K562 (cell line): ENCODE measurements around the gene PPP1R13B. TPM values are rescaled to one million over a fixed set of nuclear protein-coding genes. Genes with fewer than 3 reads are reported as not detected.

Experiments used
- ATAC-seq: fragments of 200-7000 bp; cut with Tn5 transposase; 3 replicates; pipeline ENCODE4 v1.9.1; 2020; ENCODE audit warnings: moderate library complexity
- BruUV-seq: library from RNA; stranded (reverse); fragments of 400-500 nt; replicated peaks from 2 replicates; lab custom pipeline; 2021; lab: Mats Ljungman, UMichigan
- CTCF ChIA-PET: fragments of 300-600 bp; formaldehyde crosslinking; extraction: SDS; loops from one replicate; lab custom pipeline; 2021; ENCODE audit warnings: low intra/inter-chr PET ratio; lab: Yijun Ruan, JAX
- POLR2A ChIA-PET: fragments of 300-600, 350-650 bp; sonication (Branson Sonifier 250); formaldehyde crosslinking; extraction: SDS; loops from one replicate; lab custom pipeline; 2021; ENCODE audit warnings: antibody characterized with exemption, inconsistent platforms; lab: Yijun Ruan, JAX
- DNase-seq, 4 experiments: peaks; one replicate each; pipeline versions ENCODE4 v3.0.0 to v3.0.0-alpha.2; 2011 to 2018; ENCODE audit warnings: low spot score in 3 of 4, mixed read lengths in 3 of 4; ENCODE audit errors: extremely low read depth in 1 of 4
- FAIRE-seq: peaks from 2 replicates; lab custom pipeline; 2011; peaks lifted over from hg19 to GRCh38; lab: Jason Lieb, UNC
- H2AFZ ChIP-seq: 2 replicates; pipeline ENCODE4 v1.6.0; 2011; ENCODE audit warnings: low read depth, low read length, control low read depth, inconsistent platforms
- H3K27ac ChIP-seq: fragments of 200-600 bp; 3 replicates; pipeline ENCODE4 v1.8.0; 2011; ENCODE audit warnings: low read depth, mild to moderate bottlenecking, control low read depth, inconsistent platforms, low read length, moderate library complexity, mixed read lengths; ENCODE audit errors: extremely low read depth
- H3K27me3 ChIP-seq, 2 experiments: fragments of 300-600 bp in 1 of 2; 2 replicates in 1 of 2; 3 replicates in 1 of 2; pipeline versions ENCODE4 v1.6.0 to v1.8.0; 2011; ENCODE audit warnings: inconsistent platforms in 2 of 2, low read length in 2 of 2, mild to moderate bottlenecking in 1 of 2, mixed read lengths in 1 of 2, moderate library complexity in 1 of 2; ENCODE audit not compliant: control insufficient read depth in 2 of 2, insufficient read depth in 2 of 2
- H3K36me3 ChIP-seq: fragments of 300-600 bp; 3 replicates; pipeline ENCODE4 v1.8.0; 2011; ENCODE audit warnings: mild to moderate bottlenecking, low read length, inconsistent platforms; ENCODE audit not compliant: control insufficient read depth, insufficient read depth
- H3K4me1 ChIP-seq, 2 experiments: fragments of 200-600 bp in 1 of 2; replicated peaks in 1 of 2; 2 replicates in 1 of 2; 3 replicates in 1 of 2; pipeline versions ENCODE4 v1.5.1 to v1.8.0; 2011; ENCODE audit warnings: inconsistent platforms in 2 of 2, low read length in 2 of 2, mild to moderate bottlenecking in 1 of 2, mixed read lengths in 1 of 2, moderate library complexity in 1 of 2; ENCODE audit not compliant: control insufficient read depth in 2 of 2, insufficient read depth in 2 of 2
- H3K4me2 ChIP-seq: 2 replicates; pipeline ENCODE4 v1.6.1; 2011; ENCODE audit warnings: low read length, control low read depth, inconsistent platforms, mixed read lengths; ENCODE audit not compliant: insufficient read depth
- H3K4me3 ChIP-seq: fragments of 200-600 bp; sonication (generic), shearing (Covaris generic); 2 replicates; pipeline ENCODE4 v1.5.1; 2016; ENCODE audit warnings: control low read depth, inconsistent platforms
- H3K79me2 ChIP-seq: fragments of 200-600 bp; 3 replicates; pipeline ENCODE4 v1.8.0; 2011; ENCODE audit warnings: low read length, inconsistent platforms; ENCODE audit not compliant: control insufficient read depth, insufficient read depth
- H3K9ac ChIP-seq, 2 experiments: 2 replicates each; pipeline versions ENCODE4 v1.6.0 to v1.6.1; 2011; ENCODE audit warnings: low read depth in 2 of 2, low read length in 2 of 2, control low read depth in 1 of 2, inconsistent platforms in 1 of 2, mild to moderate bottlenecking in 1 of 2, mixed read lengths in 1 of 2; ENCODE audit not compliant: insufficient read depth in 1 of 2
- H3K9me1 ChIP-seq: one replicate; pipeline ENCODE4 v1.6.0; 2011; ENCODE audit warnings: inconsistent platforms, mild to moderate bottlenecking, low read length, moderate library complexity; ENCODE audit not compliant: control insufficient read depth, insufficient read depth
- H3K9me3 ChIP-seq: replicated peaks from 2 replicates; pipeline ENCODE4 v1.5.1; 2011; ENCODE audit warnings: low read depth, low read length, inconsistent platforms; ENCODE audit not compliant: control insufficient read depth, insufficient read depth
- H4K20me1 ChIP-seq: replicated peaks from 2 replicates; pipeline ENCODE4 v1.6.1; 2011; ENCODE audit warnings: low read length, inconsistent platforms, mixed read lengths; ENCODE audit not compliant: control insufficient read depth, insufficient read depth
- CBFB ChIP-seq: sonication (generic); formaldehyde crosslinking; IDR thresholded peaks from 2 replicates; pipeline ENCODE4 v1.4.0; 2020; ENCODE audit warnings: mild to moderate bottlenecking, missing genetic modification reagents
- FUS ChIP-seq: fragments of 200-400 bp; formaldehyde crosslinking; optimal IDR thresholded peaks from 2 replicates; pipeline ENCODE3; 2017; ENCODE audit warnings: low read depth, low read length
- KLF1 ChIP-seq: fragments of 450-650 bp; IDR thresholded peaks from 2 replicates; pipeline ENCODE4 v1.6.1; 2016; ENCODE audit warnings: missing genetic modification characterization, missing compliant biosample characterization
- MCM2 ChIP-seq: fragments of 450-650 bp; IDR thresholded peaks from 2 replicates; pipeline ENCODE4 v1.6.1; 2017; ENCODE audit warnings: low read depth, mild to moderate bottlenecking
- MTA3 ChIP-seq: fragments of 450-650 bp; formaldehyde crosslinking; IDR thresholded peaks from 2 replicates; pipeline ENCODE4 v1.6.1; 2017; ENCODE audit warnings: mild to moderate bottlenecking, borderline replicate concordance
- PML ChIP-seq: IDR thresholded peaks from 2 replicates; pipeline ENCODE4 v1.6.1; 2012; ENCODE audit warnings: low read length, inconsistent platforms
- TCF7L2 ChIP-seq: fragments of 150-350 bp; IDR thresholded peaks from 2 replicates; pipeline ENCODE4 v1.6.1; 2016; ENCODE audit warnings: low read depth, mild to moderate bottlenecking, low read length, moderate library complexity
- ZNF589 ChIP-seq: fragments of 200-800 bp; sonication (Bioruptor generic); IDR thresholded peaks from 2 replicates; pipeline ENCODE4 v1.6.1; 2016; ENCODE audit warnings: low read depth, missing genetic modification characterization, missing compliant biosample characterization
- WGBS: fragments of 100-300 bp; shearing (Covaris generic); methylation state at CpG from one replicate; pipeline ENCODE4 v1.1.6; 2016; ENCODE audit warnings: low coverage, mixed read lengths; ENCODE audit not compliant: insufficient coverage; ENCODE audit errors: missing lambda C conversion rate; 5-methylcytosine and 5-hydroxymethylcytosine counted together
- in situ Hi-C: fragments of 300-500 bp; cut with MboI; formaldehyde crosslinking; loops from 4 replicates; pipeline ENCODE4 v1.15.0; 2018; ENCODE audit warnings: inconsistent platforms, mixed read lengths
- intact Hi-C: fragments of 100-400 bp; cut with micrococcal nuclease; formaldehyde crosslinking; loops from 2 replicates; pipeline ENCODE4 v1.14.2; 2022
- polyA plus RNA-seq, 8 experiments: library from polyadenylated mRNA; depleted of rRNA in 4 of 8; stranded (reverse) in 5 of 8; unstranded in 3 of 8; fragments of >200 nt; fragmentation: Nextera tagmentation in 2 of 8; fragmentation: Illumina TruSeq in 1 of 8; extraction: Ambion mirVana in 2 of 8; extraction: Trizol in 1 of 8; gene quantifications; 2 replicates each; pipeline versions ENCODE4 v1.2.1 to v1.2.3, GENCODE V29; 2011 to 2014; ENCODE audit warnings: inconsistent platforms in 1 of 8, missing spikeins in 1 of 8
- total RNA-seq, 7 experiments: library from RNA; depleted of rRNA in 6 of 7; stranded (reverse); fragments of >200 nt in 6 of 7; fragmentation: Illumina TruSeq in 2 of 7; extraction: Trizol in 2 of 7; gene quantifications; 2 replicates each; pipeline versions ENCODE4 v1.2.1 to v1.2.3, GENCODE V29; 2011 to 2021; ENCODE audit warnings: low replicate concordance in 1 of 7
- TF ChIP-seq, protein P1 (sequence below): sonication (generic); formaldehyde crosslinking; IDR thresholded peaks from 2 replicates; pipeline ENCODE4 v1.9.0; 2022; ENCODE audit warnings: mild to moderate bottlenecking, missing genetic modification reagents

Gene PPP1R13B
- total and polyA plus RNA-seq, 9 of the 15 experiments (the other 6 are each of a cell fraction or from before 2014, with no cell fraction given), result 0.03 to 1.7 (median 0.15) TPM

- no peak for FAIRE-seq
- POLR2A ChIA-PET, result no interaction called here
Observed at GRCh38 chr14:103832046-103832445, 15.3 kb downstream of the PPP1R13B start.

More at GRCh38 chr14:103832046-103832445, 15.3 kb downstream of the PPP1R13B start:
- Histone ChIP-seq H3K4me1 (no peaks in the 10 kb centered on the region), H3K4me2 (no peak overlapping the region), H3K4me3 (no peak overlapping the region), H3K9ac (no peak overlapping the region), H3K27me3 (peaks cover 2 to 13% of the 10 kb centered on the region in 2 experiments; a peak in 1 of 5 replicates), H2AFZ (no peak overlapping the region), H3K9me1 (no peaks in the 10 kb centered on the region), H3K9me3 (no peaks in the 10 kb centered on the region), H4K20me1 (no peaks in the 10 kb centered on the region), H3K36me3 (no peaks in the 10 kb centered on the region), H3K27ac (no peak overlapping the region), H3K79me2 (no peaks in the 10 kb centered on the region)
- DNase-seq (no peak), ATAC-seq (no peak)
- 0% methylated on average over 1 of the region's 1 CpG for WGBS
- intact Hi-C loops, result no loop called here
- in situ Hi-C loops, result no loop called here
- TF ChIP-seq CBFB (CRISPR knock-in tag), result no peak
- TF ChIP-seq, protein P1, sequence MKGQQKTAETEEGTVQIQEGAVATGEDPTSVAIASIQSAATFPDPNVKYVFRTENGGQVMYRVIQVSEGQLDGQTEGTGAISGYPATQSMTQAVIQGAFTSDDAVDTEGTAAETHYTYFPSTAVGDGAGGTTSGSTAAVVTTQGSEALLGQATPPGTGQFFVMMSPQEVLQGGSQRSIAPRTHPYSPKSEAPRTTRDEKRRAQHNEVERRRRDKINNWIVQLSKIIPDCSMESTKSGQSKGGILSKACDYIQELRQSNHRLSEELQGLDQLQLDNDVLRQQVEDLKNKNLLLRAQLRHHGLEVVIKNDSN (CRISPR knock-in tag), result no peak
- no peak for TF ChIP-seq PML
- TF ChIP-seq ZNF589 (CRISPR knock-in tag), result no peak
- no peak for TF ChIP-seq MCM2
- TF ChIP-seq TCF7L2, result no peak
- no peak for TF ChIP-seq FUS
- no peak for TF ChIP-seq MTA3
- no peak for TF ChIP-seq KLF1 (tag)
- no TSS peak for BruUV-seq
- CTCF ChIA-PET, result no interaction called here
